Measurements from ENCODE around the gene PRDM10. TPM values are rescaled to one million over a fixed set of nuclear protein-coding genes. Genes with fewer than 3 reads are reported as not detected.

PRDM10 gene
- total RNA-seq, 4 donors from 2014 or later, result 11.3 to 22.4 (median 15.5) TPM

GRCh38 chr11:129933891-129934290 lies 68.7 kb downstream of the PRDM10 start:
- intact Hi-C loops (cut with DNase I; ENCODE audit: low total_unique reads), result loop anchor here (1.0 kb wide), 1 partner anchor 42 kb away; no protein-coding TSS in a partner anchor
- H3K4me3 ChIP-seq, result no peak overlapping the region
- peaks cover 0 to 11% (median 0%) of the 10 kb centered on the region in 4 donors for H3K36me3 ChIP-seq
- in situ Hi-C loops (cut with MboI; ENCODE audit: low pct_ligation_motif_present in 1 of 4, low pct_unique_long_range_greater_than_20kb in 1 of 4, low sequenced_read_pairs in 3 of 4), result no loop called here
- 94% methylated on average over 3 to 9 of the region's 9 CpGs for WGBS, 2 donors (ENCODE audit: low coverage in 1 of 2)
- H3K9me3 ChIP-seq, result no peaks in the 10 kb centered on the region
- no peak overlapping the region for H3K27ac ChIP-seq
- TF ChIP-seq POLR2A (IDR thresholded peaks at IDR 0.05) (no peak), POLR2AphosphoS5 (IDR thresholded peaks at IDR 0.05) (no peak), CTCF (IDR thresholded peaks at IDR 0.05) (no peak), EP300 (IDR thresholded peaks at IDR 0.05; ENCODE audit: low read depth) (no peak)
- no peak for DNase-seq
- H3K4me1 ChIP-seq, result no peaks in the 10 kb centered on the region
- H3K27me3 ChIP-seq, result no peaks in the 10 kb centered on the region

- intact Hi-C loops (cut with DNase I; ENCODE audit: low total_unique reads), result no loop called here
- Histone ChIP-seq H3K4me1 (no peaks in the 10 kb centered on the region), H3K27ac (no peak overlapping the region), H3K4me3 (no peak overlapping the region), H3K27me3 (no peaks in the 10 kb centered on the region), H3K9me3 (no peaks in the 10 kb centered on the region), H3K36me3 (peaks cover 0 to 11% (median 0%) of the 10 kb centered on the region in 4 donors)
- no peak for DNase-seq
- WGBS, 2 donors (ENCODE audit: low coverage in 1 of 2), result 91 to 98% methylated on average over 1 of the region's 1 CpG
- in situ Hi-C loops (cut with MboI; ENCODE audit: low pct_ligation_motif_present in 1 of 4, low pct_unique_long_range_greater_than_20kb in 1 of 4, low sequenced_read_pairs in 3 of 4), result no loop called here
- no peak for TF ChIP-seq EP300 (IDR thresholded peaks at IDR 0.05; ENCODE audit: low read depth)
- TF ChIP-seq CTCF (IDR thresholded peaks at IDR 0.05), result no peak
- no peak for TF ChIP-seq POLR2A (IDR thresholded peaks at IDR 0.05)
- no peak for TF ChIP-seq POLR2AphosphoS5 (IDR thresholded peaks at IDR 0.05)
Observed at GRCh38 chr11:129933262-129933661, 69.4 kb downstream of the PRDM10 start.

- no peak overlapping the region for H3K4me3 ChIP-seq
- H3K36me3 ChIP-seq, result peaks cover 0 to 11% (median 0%) of the 10 kb centered on the region in 4 donors
- DNase-seq, result no peak
- no peak overlapping the region for H3K27ac ChIP-seq
- intact Hi-C loops (cut with DNase I; ENCODE audit: low total_unique reads) (no loop called here), in situ Hi-C loops (cut with MboI; ENCODE audit: low pct_ligation_motif_present in 1 of 4, low pct_unique_long_range_greater_than_20kb in 1 of 4, low sequenced_read_pairs in 3 of 4) (no loop called here)
- no peaks in the 10 kb centered on the region for H3K9me3 ChIP-seq
- no peaks in the 10 kb centered on the region for H3K27me3 ChIP-seq
- no peaks in the 10 kb centered on the region for H3K4me1 ChIP-seq
- TF ChIP-seq EP300 (IDR thresholded peaks at IDR 0.05; ENCODE audit: low read depth) (no peak), CTCF (IDR thresholded peaks at IDR 0.05) (no peak), POLR2A (IDR thresholded peaks at IDR 0.05) (no peak), POLR2AphosphoS5 (IDR thresholded peaks at IDR 0.05) (no peak)
- WGBS, 2 donors (ENCODE audit: low coverage in 1 of 2), result 85 to 88% methylated on average over 6 to 7 of the region's 7 CpGs
Observed at GRCh38 chr11:129932381-129933067, 70.1 kb downstream of the PRDM10 start.

GRCh38 chr11:129930743-129931142 lies 71.9 kb downstream of the PRDM10 start:
- Histone ChIP-seq H3K4me1 (no peaks in the 10 kb centered on the region), H3K4me3 (no peak overlapping the region), H3K9me3 (no peaks in the 10 kb centered on the region), H3K27ac (no peak overlapping the region), H3K27me3 (no peaks in the 10 kb centered on the region), H3K36me3 (peaks cover 0 to 11% (median 0%) of the 10 kb centered on the region in 4 donors)
- in situ Hi-C loops (cut with MboI; ENCODE audit: low pct_ligation_motif_present in 1 of 4, low pct_unique_long_range_greater_than_20kb in 1 of 4, low sequenced_read_pairs in 3 of 4) (no loop called here), intact Hi-C loops (cut with DNase I; ENCODE audit: low total_unique reads) (no loop called here)
- no peak for DNase-seq
- TF ChIP-seq CTCF (IDR thresholded peaks at IDR 0.05) (no peak), POLR2A (IDR thresholded peaks at IDR 0.05) (no peak), EP300 (IDR thresholded peaks at IDR 0.05; ENCODE audit: low read depth) (no peak), POLR2AphosphoS5 (IDR thresholded peaks at IDR 0.05) (no peak)
- WGBS, 2 donors (ENCODE audit: low coverage in 1 of 2), result 76 to 94% methylated on average over 8 to 13 of the region's 13 CpGs
